ENCODE results near the gene REG4. TPM values are rescaled to one million over a fixed set of nuclear protein-coding genes. Genes with fewer than 3 reads are reported as not detected.

The REG4 gene
- total RNA-seq, 5 donors from 2014 or later (not counting 1 experiment from before 2014, with no cell fraction given), result 1.6 to 7.7 (median 3.0) TPM

DNA sequence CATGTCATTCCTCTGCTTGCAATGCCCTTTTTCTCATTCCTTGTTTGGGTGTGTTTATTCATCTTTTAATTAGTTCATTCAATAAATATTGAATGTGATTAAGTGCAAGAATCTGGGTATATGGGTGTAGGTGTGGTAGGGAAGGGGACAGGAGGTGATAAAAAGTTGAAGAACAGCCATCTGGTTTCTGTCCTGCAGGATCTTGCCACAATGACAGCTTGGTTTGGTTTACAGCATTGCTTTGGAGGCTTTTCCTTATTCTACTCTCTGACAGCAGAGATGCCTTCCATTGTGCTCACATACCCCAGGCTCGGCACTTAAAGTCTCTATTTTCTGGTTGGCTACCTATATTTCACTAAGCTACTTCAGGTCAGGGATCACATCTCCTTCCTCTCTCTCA is 3.0 kb upstream of the REG4 start:
- CTCF ChIA-PET, result interaction anchor here in 1 of 2 donors (0.7 kb wide), 1 partner anchor 9 kb away, joined by 3 read pairs; no protein-coding TSS in a partner anchor
- Histone ChIP-seq H3K4me1 (ENCODE audit: control insufficient read depth in 1 of 2, extremely low read depth in 1 of 2, insufficient read depth in 2 of 2, low read length in 2 of 2) (no peaks in the 10 kb centered on the region), H3K4me3 (ENCODE audit: control insufficient read depth in 1 of 2, extremely low read depth in 1 of 2, low read length in 1 of 2) (no peak overlapping the region), H3K36me3 (ENCODE audit: control insufficient read depth in 2 of 2, extremely low read depth in 1 of 2, insufficient read depth in 1 of 2, low read length in 1 of 2) (no peaks in the 10 kb centered on the region), H3K9me3 (no peaks in the 10 kb centered on the region), H3K27ac (ENCODE audit: low read length) (no peak overlapping the region), H3K27me3 (replicated peaks in 1 of 2; ENCODE audit: control insufficient read depth in 2 of 2, extremely low read depth in 1 of 2, insufficient read depth in 2 of 2, low read length in 1 of 2) (no peaks in the 10 kb centered on the region)
- Mint-ChIP-seq H3K27me3 (peaks cover 3 to 4% of the 10 kb centered on the region in 2 donors), H3K27ac (no peak overlapping the region), H3K9me3 (no peaks in the 10 kb centered on the region), H3K4me3 (no peak overlapping the region), H3K36me3 (no peaks in the 10 kb centered on the region), H3K4me1 (peaks cover under 1% of the 10 kb centered on the region in 3 donors)
- ATAC-seq (replicated peaks in 1 of 4) (no peak), DNase-seq (no peak)
- WGBS (ENCODE audit: insufficient coverage), result 91% methylated on average over 1 of the region's 1 CpG
- POLR2A ChIA-PET, result no interaction called here

DNA sequence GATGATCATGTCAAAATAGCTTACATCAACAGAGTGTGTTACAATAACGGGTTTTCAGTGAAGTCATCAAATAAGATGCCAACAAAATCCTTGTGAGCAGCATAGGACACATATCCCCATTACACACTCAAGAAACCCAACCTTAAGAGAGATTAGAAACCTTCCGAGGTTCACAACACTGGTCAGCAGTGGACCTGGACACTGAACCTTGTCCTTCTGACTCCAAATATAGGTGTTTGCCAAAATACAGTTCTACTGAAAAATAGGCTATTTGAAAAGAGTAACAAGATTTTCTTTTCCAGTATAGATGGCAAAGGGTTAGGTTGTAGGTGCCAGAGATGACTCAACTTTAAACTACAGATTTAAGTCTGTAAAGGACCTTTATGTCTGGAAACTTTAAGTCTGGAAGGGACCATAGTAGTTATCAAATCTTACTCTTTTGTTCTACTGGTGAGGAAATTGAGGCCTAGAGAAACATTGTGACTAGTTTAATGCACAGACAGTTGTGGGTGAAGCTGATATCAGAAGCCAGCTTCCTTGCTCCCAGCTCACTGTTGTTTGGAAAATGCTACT is 811 bp upstream of the REG4 start:
- H3K4me1 Mint-ChIP-seq, result peaks cover 4 to 6% (median 4%) of the 10 kb centered on the region in 3 donors
- 67% methylated on average over 1 of the region's 2 CpGs for WGBS (ENCODE audit: insufficient coverage)
- no peak overlapping the region for H3K4me3 ChIP-seq (ENCODE audit: control insufficient read depth in 1 of 2, extremely low read depth in 1 of 2, low read length in 1 of 2)
- ChIA-PET CTCF (interaction anchor here in 1 of 2 donors (0.7 kb wide), 1 partner anchor 11 kb away, joined by 3 read pairs; no protein-coding TSS in a partner anchor), POLR2A (no interaction called here)
- H3K9me3 ChIP-seq, result no peaks in the 10 kb centered on the region
- no peaks in the 10 kb centered on the region for H3K9me3 Mint-ChIP-seq
- no peaks in the 10 kb centered on the region for H3K36me3 ChIP-seq (ENCODE audit: control insufficient read depth in 2 of 2, extremely low read depth in 1 of 2, insufficient read depth in 1 of 2, low read length in 1 of 2)
- H3K4me3 Mint-ChIP-seq, result no peak overlapping the region
- no peak for ATAC-seq (replicated peaks in 1 of 4)
- H3K27me3 ChIP-seq (replicated peaks in 1 of 2; ENCODE audit: control insufficient read depth in 2 of 2, extremely low read depth in 1 of 2, insufficient read depth in 2 of 2, low read length in 1 of 2), result peaks cover 0 to 2% of the 10 kb centered on the region in 2 experiments
- no peaks in the 10 kb centered on the region for H3K4me1 ChIP-seq (ENCODE audit: control insufficient read depth in 1 of 2, extremely low read depth in 1 of 2, insufficient read depth in 2 of 2, low read length in 2 of 2)
- DNase-seq, result no peak
- H3K27ac ChIP-seq (ENCODE audit: low read length), result no peak overlapping the region
- H3K36me3 Mint-ChIP-seq, result no peaks in the 10 kb centered on the region
- H3K27ac Mint-ChIP-seq, result no peak overlapping the region
- peaks cover 10 to 20% of the 10 kb centered on the region in 2 donors for H3K27me3 Mint-ChIP-seq

DNA sequence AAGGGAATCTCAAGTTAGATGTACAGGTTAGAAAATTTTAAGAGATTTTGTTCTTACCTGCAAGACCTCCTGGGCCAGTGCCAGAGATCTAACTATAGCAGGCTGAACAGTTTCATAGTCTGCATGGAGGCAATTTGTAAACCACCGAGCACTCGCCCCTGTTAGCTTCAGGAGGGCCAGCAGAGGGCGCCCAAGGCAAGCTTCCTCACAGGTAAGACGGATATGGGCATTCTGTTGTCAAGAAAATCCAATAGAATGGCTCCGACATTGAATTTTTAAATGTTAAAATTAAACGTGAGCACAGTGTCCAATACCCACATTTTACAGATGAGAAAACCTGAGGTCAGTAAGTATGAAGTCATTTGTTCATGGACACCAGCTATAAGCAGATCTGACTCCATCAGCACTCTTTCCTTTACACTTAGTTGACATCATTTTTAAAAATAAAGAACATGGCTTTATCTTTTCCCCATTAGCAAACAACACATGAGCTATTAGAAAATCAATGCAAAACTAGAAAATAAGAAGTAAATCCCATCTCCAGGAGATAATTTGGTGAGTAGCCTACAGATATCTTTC is 2.2 kb downstream of the REG4 start:
- peaks cover 17 to 27% of the 10 kb centered on the region in 2 donors for H3K27me3 Mint-ChIP-seq
- H3K27me3 ChIP-seq (replicated peaks in 1 of 2; ENCODE audit: control insufficient read depth in 2 of 2, extremely low read depth in 1 of 2, insufficient read depth in 2 of 2, low read length in 1 of 2), result peaks cover 2 to 9% of the 10 kb centered on the region in 2 experiments
- peaks cover 4 to 6% (median 4%) of the 10 kb centered on the region in 3 donors for H3K4me1 Mint-ChIP-seq
- DNase-seq (peak; percentile 22 to 82 (median 58)), ATAC-seq (replicated peaks in 1 of 4) (peak; percentile 78 to 83 (median 80))
- WGBS (ENCODE audit: insufficient coverage), result 4% methylated on average over 3 of the region's 6 CpGs
- H3K9me3 Mint-ChIP-seq, result no peaks in the 10 kb centered on the region
- H3K4me3 ChIP-seq (ENCODE audit: control insufficient read depth in 1 of 2, extremely low read depth in 1 of 2, low read length in 1 of 2), result no peak overlapping the region
- ChIA-PET POLR2A (interaction anchor here in 1 of 2 donors (0.7 kb wide), 1 partner anchor 29 kb away, joined by 3 read pairs; no protein-coding TSS in a partner anchor), CTCF (interaction anchor here (0.6 to 1.1 kb wide), 6 partner anchors 9 to 1661 kb away, joined by 3 to 5 read pairs (median 3); partner anchors contain the start of gene SEC22B (in 1 of the 2))
- H3K36me3 Mint-ChIP-seq, result no peaks in the 10 kb centered on the region
- H3K9me3 ChIP-seq, result no peaks in the 10 kb centered on the region
- H3K27ac ChIP-seq (ENCODE audit: low read length), result no peak overlapping the region
- no peaks in the 10 kb centered on the region for H3K4me1 ChIP-seq (ENCODE audit: control insufficient read depth in 1 of 2, extremely low read depth in 1 of 2, insufficient read depth in 2 of 2, low read length in 2 of 2)
- H3K36me3 ChIP-seq (ENCODE audit: control insufficient read depth in 2 of 2, extremely low read depth in 1 of 2, insufficient read depth in 1 of 2, low read length in 1 of 2), result no peaks in the 10 kb centered on the region
- no peak overlapping the region for H3K4me3 Mint-ChIP-seq
- H3K27ac Mint-ChIP-seq, result no peak overlapping the region

DNA sequence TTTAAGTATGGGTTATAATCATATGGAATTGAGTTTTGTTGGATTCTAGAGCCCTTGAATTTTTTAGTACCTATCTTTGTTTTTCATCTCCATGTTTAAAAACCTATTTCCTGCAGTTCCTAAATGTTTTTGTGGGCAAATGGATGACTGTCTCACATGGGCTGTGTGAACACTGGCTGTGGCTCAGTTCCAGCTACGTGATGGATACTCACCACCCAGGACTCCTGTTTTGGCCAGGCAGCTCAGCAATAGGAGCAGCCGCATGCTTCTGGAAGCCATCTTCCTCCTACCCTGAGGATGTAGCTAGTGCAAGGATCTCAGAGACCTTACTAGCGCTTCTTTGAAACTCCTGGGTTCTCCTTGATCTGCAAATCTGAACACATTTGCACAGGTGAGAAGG is 2.8 kb downstream of the REG4 start:
- Histone ChIP-seq H3K4me3 (ENCODE audit: control insufficient read depth in 1 of 2, extremely low read depth in 1 of 2, low read length in 1 of 2) (no peak overlapping the region), H3K9me3 (no peaks in the 10 kb centered on the region), H3K27ac (ENCODE audit: low read length) (no peak overlapping the region), H3K4me1 (ENCODE audit: control insufficient read depth in 1 of 2, extremely low read depth in 1 of 2, insufficient read depth in 2 of 2, low read length in 2 of 2) (no peaks in the 10 kb centered on the region), H3K36me3 (ENCODE audit: control insufficient read depth in 2 of 2, extremely low read depth in 1 of 2, insufficient read depth in 1 of 2, low read length in 1 of 2) (no peaks in the 10 kb centered on the region), H3K27me3 (replicated peaks in 1 of 2; ENCODE audit: control insufficient read depth in 2 of 2, extremely low read depth in 1 of 2, insufficient read depth in 2 of 2, low read length in 1 of 2) (peaks cover 2 to 9% of the 10 kb centered on the region in 2 experiments)
- ChIA-PET CTCF (interaction anchor here (0.6 to 1.0 kb wide), 4 partner anchors 17 to 367 kb away, joined by 3 to 5 read pairs (median 3); partner anchors contain the start of gene SEC22B (in 1 of the 2)), POLR2A (no interaction called here)
- Mint-ChIP-seq H3K4me1 (peaks cover 4 to 6% (median 4%) of the 10 kb centered on the region in 3 donors), H3K27ac (no peak overlapping the region), H3K36me3 (no peaks in the 10 kb centered on the region), H3K27me3 (peaks cover 17 to 27% of the 10 kb centered on the region in 2 donors), H3K4me3 (no peak overlapping the region), H3K9me3 (no peaks in the 10 kb centered on the region)
- no peak for DNase-seq
- 100% methylated on average over 1 of the region's 3 CpGs for WGBS (ENCODE audit: insufficient coverage)
- ATAC-seq (replicated peaks in 1 of 4), result no peak

DNA sequence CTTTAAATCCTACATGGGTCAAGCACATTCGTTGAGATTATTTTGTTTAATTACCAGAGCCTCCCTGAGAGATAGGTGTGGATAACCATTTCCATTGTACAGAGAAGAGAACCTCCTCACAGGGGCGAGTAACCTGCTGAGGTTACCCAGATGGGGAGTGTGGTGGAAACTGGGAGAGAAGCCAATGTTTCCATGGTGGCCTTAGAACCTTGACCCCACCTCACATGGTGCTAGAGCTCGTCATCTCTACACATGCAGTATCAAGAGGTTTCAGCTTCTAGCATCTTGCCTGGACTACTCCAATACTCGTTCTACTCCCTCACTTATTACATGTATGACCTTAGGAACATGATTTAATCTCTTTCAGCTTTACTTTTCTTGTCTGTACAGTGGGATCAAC is 4.8 kb downstream of the REG4 start:
- DNase-seq (no peak), ATAC-seq (replicated peaks in 1 of 4) (no peak)
- POLR2A ChIA-PET, result no interaction called here
- CTCF ChIA-PET, result no interaction called here
- Histone ChIP-seq H3K4me3 (ENCODE audit: control insufficient read depth in 1 of 2, extremely low read depth in 1 of 2, low read length in 1 of 2) (no peak overlapping the region), H3K27me3 (replicated peaks in 1 of 2; ENCODE audit: control insufficient read depth in 2 of 2, extremely low read depth in 1 of 2, insufficient read depth in 2 of 2, low read length in 1 of 2) (peaks cover 2 to 9% of the 10 kb centered on the region in 2 experiments), H3K36me3 (ENCODE audit: control insufficient read depth in 2 of 2, extremely low read depth in 1 of 2, insufficient read depth in 1 of 2, low read length in 1 of 2) (no peaks in the 10 kb centered on the region), H3K9me3 (no peaks in the 10 kb centered on the region), H3K27ac (ENCODE audit: low read length) (no peak overlapping the region), H3K4me1 (ENCODE audit: control insufficient read depth in 1 of 2, extremely low read depth in 1 of 2, insufficient read depth in 2 of 2, low read length in 2 of 2) (no peaks in the 10 kb centered on the region)
- 59% methylated on average over 2 of the region's 4 CpGs for WGBS (ENCODE audit: insufficient coverage)
- no peak overlapping the region for H3K27ac Mint-ChIP-seq
- H3K9me3 Mint-ChIP-seq, result no peaks in the 10 kb centered on the region
- peaks cover 4 to 6% (median 4%) of the 10 kb centered on the region in 3 donors for H3K4me1 Mint-ChIP-seq
- H3K36me3 Mint-ChIP-seq, result no peaks in the 10 kb centered on the region
- H3K27me3 Mint-ChIP-seq, result peaks cover 17 to 25% of the 10 kb centered on the region in 2 donors
- H3K4me3 Mint-ChIP-seq, result no peak overlapping the region

DNA sequence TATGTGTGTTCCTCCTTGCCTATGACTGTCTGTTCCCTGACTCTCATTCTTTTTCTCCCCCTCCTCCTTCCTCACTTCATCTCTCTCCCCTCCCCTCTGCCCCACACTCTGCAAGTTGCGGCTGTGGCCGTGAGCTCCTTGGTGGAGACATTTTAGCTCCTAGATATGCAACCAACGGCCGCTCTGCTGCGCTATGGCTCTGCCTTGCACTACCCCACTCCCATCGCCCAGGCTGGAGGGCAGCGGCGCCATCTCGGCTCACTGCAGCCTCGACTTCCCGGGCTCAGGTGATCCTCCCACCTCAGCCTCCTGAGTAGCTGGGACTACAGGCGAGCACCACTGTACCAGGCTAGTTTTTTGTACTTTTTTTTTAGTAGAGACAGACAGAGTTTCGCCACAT is 5.5 kb downstream of the REG4 start:
- H3K4me3 ChIP-seq (ENCODE audit: control insufficient read depth in 1 of 2, extremely low read depth in 1 of 2, low read length in 1 of 2), result no peak overlapping the region
- H3K36me3 Mint-ChIP-seq, result no peaks in the 10 kb centered on the region
- ChIA-PET POLR2A (no interaction called here), CTCF (no interaction called here)
- ATAC-seq (replicated peaks in 1 of 4) (no peak), DNase-seq (no peak)
- peaks cover 2 to 9% of the 10 kb centered on the region in 2 experiments for H3K27me3 ChIP-seq (replicated peaks in 1 of 2; ENCODE audit: control insufficient read depth in 2 of 2, extremely low read depth in 1 of 2, insufficient read depth in 2 of 2, low read length in 1 of 2)
- H3K27me3 Mint-ChIP-seq, result peaks cover 17 to 25% of the 10 kb centered on the region in 2 donors
- no peak overlapping the region for H3K4me3 Mint-ChIP-seq
- no peak overlapping the region for H3K27ac ChIP-seq (ENCODE audit: low read length)
- H3K27ac Mint-ChIP-seq, result no peak overlapping the region
- no peaks in the 10 kb centered on the region for H3K36me3 ChIP-seq (ENCODE audit: control insufficient read depth in 2 of 2, extremely low read depth in 1 of 2, insufficient read depth in 1 of 2, low read length in 1 of 2)
- no peaks in the 10 kb centered on the region for H3K9me3 Mint-ChIP-seq
- H3K9me3 ChIP-seq, result no peaks in the 10 kb centered on the region
- no peaks in the 10 kb centered on the region for H3K4me1 ChIP-seq (ENCODE audit: control insufficient read depth in 1 of 2, extremely low read depth in 1 of 2, insufficient read depth in 2 of 2, low read length in 2 of 2)
- 93% methylated on average over 12 of the region's 13 CpGs for WGBS (ENCODE audit: insufficient coverage)
- H3K4me1 Mint-ChIP-seq, result peaks cover 4 to 6% (median 4%) of the 10 kb centered on the region in 3 donors
